ENCODE results near the gene TACC3. TPM values are rescaled to one million over a fixed set of nuclear protein-coding genes. Genes with fewer than 3 reads are reported as not detected.

The TACC3 gene
- total RNA-seq, 1 donor, result 23.9 TPM

DNA sequence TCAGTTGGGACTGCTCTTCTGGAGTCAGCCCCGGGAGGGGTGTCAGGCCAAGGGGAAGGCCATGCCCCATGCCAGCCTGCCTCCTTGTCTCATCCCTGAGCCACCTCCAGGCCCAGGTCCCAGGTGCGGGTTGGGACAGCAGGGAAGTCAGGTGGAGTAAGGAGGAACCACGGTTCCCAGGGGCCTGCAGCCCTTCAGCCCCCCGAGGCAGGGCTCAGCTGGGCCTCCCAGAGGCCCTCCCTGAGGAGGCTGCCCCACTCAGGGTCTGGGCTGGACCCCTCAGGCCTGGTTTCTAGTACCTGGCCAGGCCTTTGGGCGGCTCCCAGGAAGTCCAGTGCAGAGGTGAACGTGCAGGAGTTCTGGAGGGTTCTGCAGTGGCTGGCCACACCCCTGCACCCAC, 48.4 kb downstream of the TACC3 start:
- H3K4me3 ChIP-seq (ENCODE audit: low read depth, low read length), result no peak overlapping the region
- no peak for DNase-seq (ENCODE audit: low read depth)
- TF ChIP-seq, protein P1, sequence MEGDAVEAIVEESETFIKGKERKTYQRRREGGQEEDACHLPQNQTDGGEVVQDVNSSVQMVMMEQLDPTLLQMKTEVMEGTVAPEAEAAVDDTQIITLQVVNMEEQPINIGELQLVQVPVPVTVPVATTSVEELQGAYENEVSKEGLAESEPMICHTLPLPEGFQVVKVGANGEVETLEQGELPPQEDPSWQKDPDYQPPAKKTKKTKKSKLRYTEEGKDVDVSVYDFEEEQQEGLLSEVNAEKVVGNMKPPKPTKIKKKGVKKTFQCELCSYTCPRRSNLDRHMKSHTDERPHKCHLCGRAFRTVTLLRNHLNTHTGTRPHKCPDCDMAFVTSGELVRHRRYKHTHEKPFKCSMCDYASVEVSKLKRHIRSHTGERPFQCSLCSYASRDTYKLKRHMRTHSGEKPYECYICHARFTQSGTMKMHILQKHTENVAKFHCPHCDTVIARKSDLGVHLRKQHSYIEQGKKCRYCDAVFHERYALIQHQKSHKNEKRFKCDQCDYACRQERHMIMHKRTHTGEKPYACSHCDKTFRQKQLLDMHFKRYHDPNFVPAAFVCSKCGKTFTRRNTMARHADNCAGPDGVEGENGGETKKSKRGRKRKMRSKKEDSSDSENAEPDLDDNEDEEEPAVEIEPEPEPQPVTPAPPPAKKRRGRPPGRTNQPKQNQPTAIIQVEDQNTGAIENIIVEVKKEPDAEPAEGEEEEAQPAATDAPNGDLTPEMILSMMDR (IDR thresholded peaks at IDR 0.05; ENCODE audit: insufficient read depth, low read length), result no peak

DNA sequence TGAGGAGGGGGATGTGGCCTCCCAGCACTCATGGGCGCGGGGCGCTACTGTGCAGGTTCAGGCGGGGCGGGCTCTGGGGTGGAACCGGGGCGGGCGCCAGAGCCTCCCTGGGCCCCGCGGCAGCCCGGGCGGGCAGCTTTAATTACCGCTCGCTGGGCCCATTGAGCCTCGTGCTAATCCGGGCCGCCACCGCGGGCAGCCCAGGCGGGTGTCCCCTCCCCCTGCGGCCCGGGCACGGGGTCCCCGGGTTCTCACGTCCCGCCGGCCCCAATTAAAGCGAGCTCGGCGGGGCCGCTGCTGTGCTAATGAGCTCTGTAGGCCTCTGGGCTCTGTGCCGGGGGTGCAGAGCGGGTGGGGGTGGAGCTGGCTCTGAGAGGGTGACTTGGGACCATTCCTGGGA, 48.9 kb downstream of the TACC3 start:
- no peak overlapping the region for H3K4me3 ChIP-seq (ENCODE audit: low read depth, low read length)
- TF ChIP-seq, protein P1 (IDR thresholded peaks at IDR 0.05; ENCODE audit: insufficient read depth, low read length), result no peak
- DNase-seq (ENCODE audit: low read depth), result no peak

DNA sequence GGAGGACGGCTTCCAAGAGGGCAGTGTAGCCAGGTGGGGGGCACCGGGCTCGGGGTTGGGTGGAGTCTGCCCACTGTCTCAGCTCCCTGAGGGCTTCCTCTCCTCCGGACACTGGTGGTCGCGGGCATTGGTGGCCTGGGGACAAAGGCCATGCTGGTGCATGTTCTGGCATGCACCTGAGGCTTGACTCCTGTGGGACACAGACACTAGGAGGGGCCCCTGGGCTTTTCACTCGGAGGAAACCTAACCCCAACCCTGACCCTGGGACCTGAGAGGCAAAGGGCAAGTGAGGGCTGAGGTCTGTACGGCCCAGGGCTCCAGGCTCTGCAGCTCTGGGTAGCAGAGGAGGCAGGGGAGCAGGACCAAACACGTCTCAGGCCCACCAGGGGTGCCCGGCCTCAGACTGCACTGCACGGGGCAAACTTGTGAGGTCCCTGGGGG, 49.5 kb downstream of the TACC3 start:
- H3K4me3 ChIP-seq (ENCODE audit: low read depth, low read length), result no peak overlapping the region
- TF ChIP-seq, protein P1 (IDR thresholded peaks at IDR 0.05; ENCODE audit: insufficient read depth, low read length), result no peak
- no peak for DNase-seq (ENCODE audit: low read depth)

DNA sequence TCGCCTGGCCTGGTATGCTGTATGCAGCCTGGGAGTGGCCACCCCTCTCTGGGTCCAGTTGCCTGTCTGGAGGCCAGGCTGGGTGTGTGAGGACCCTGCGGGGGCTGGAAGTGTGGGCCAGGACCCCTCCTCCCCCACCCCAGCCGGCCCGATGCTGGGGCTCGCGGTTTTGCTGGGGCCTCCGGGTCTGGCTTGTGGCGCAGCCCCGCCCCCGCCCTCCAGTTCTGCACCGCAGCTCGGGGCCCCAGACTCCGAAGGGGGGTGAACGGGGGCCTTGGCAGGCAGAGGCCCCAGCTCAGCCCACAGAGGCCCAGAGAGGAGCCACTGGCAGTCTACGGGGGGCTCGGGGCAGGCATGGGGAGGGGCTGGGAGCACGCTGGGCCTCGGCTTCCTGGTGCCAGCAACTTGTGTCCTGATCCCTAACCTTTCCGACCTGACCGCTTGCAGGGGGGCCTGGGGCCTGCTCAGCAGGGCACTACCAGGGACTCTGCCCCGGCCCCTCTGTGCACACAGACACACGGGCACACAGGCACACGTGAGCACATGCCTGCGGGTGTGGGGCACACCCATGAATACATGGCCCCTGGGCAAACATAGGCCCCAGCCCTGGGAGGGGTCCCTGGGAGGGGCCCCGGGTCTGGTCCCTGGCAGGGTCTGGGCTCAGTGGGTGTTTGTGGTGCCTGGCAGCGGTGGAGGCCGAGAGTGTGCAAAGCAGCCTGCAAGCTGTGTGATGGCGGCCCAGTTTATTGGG, 50.4 kb downstream of the TACC3 start:
- TF ChIP-seq, protein P1 (IDR thresholded peaks at IDR 0.05; ENCODE audit: insufficient read depth, low read length), result no peak
- H3K4me3 ChIP-seq (ENCODE audit: low read depth, low read length), result no peak overlapping the region
- no peak for DNase-seq (ENCODE audit: low read depth)

DNA sequence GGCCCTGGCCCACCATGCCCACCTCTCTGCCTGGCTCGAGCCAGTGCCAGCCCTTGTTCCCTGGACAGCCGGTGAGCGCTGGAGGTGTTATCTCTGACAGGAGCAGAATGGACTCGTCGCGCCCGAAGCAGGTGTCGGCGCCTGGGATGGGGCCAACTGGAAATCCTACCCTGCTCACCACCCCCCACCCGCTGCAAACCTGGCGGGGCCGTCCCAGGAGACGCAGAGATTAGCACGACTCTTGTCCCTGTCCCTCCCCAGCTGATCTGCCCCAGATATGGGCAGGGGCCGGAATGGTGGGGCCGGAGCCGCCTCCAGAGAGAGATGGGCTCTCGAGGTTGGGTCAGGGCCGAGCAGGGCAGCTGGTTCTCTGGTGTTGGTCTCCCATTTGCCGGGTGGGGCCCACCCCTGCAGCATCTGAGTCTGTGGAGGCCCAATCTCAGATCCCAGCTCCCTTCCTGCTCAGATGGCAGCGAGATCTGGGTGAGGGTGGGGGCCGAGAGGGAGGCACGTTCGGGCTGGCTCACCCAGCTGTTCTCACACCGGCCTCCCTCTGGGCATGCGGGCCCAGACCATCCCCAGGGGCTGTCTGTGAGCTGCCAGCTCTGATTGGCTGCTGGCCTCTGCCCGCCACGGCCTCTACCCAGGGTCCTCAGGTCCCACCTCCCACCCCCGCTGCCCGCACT, 51.7 kb downstream of the TACC3 start:
- no peak for DNase-seq (ENCODE audit: low read depth)
- H3K4me3 ChIP-seq (ENCODE audit: low read depth, low read length), result no peak overlapping the region
- TF ChIP-seq, protein P1 (IDR thresholded peaks at IDR 0.05; ENCODE audit: insufficient read depth, low read length), result no peak

DNA sequence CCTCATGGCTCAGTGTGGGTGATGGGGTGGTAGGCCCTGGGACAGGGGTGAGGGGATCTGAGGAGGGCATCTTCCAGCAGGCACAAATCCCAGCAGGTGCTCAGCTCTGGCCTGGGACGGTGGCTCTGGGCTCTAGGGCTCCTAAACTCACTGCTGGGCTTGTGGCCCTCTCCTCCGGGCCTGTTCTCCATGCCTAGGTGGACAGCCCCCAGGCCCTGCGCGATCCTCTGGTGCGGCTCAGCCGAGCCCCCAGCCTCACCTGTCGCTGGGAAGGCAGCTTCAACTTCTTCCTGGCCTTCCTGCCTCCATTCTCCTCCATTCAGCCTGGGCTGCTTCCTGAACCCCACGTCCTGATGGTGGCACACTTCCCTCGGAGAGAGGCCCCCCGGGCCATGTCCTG, 52.4 kb downstream of the TACC3 start:
- DNase-seq (ENCODE audit: low read depth), result no peak
- TF ChIP-seq, protein P1 (IDR thresholded peaks at IDR 0.05; ENCODE audit: insufficient read depth, low read length), result no peak
- no peak overlapping the region for H3K4me3 ChIP-seq (ENCODE audit: low read depth, low read length)

Measured in fibroblast of the aortic adventitia (primary cell).